ENCODE measurements around the gene FHOD3.

- TF ChIP-seq CTCF (IDR thresholded peaks at IDR 0.05; ENCODE audit: insufficient read depth, low read depth, low read length) (no peak), EZH2 (IDR thresholded peaks at IDR 0.05; ENCODE audit: insufficient read depth, low read length) (no peak)
Measured at GRCh38 chr18:36672437-36673344, 375.2 kb downstream of the FHOD3 start.
